Lung (tissue), 12 donors: Measurements from ENCODE around the gene RAB8B. TPM values are rescaled to one million over a fixed set of nuclear protein-coding genes. Genes with fewer than 3 reads are reported as not detected.
"Not testable (repeated sequence)": the region's sequence is repeated elsewhere in the genome, so short reads cannot be mapped to it uniquely, and the experiment has no call there.

Source experiments
- ATAC-seq: fragments of 200-7000 bp; cut with Tn5 transposase; one replicate; pipeline ENCODE4 v1.9.1; 2020; ENCODE audit warnings: moderate number of reproducible peaks; ENCODE audit not compliant: insufficient read depth, low FRiP score
- DNase-seq, 3 donors: peaks; one replicate each; pipeline ENCODE4 v3.0.0-alpha.2; 2013 to 2017
- H3K27ac ChIP-seq, 2 donors: one replicate each; pipeline ENCODE4 v1.5.1; 2013; ENCODE audit warnings: mild to moderate bottlenecking in 2 of 2, moderate library complexity in 2 of 2, control low read depth in 1 of 2, inconsistent platforms in 1 of 2, low read depth in 1 of 2, low read length in 1 of 2
- H3K27me3 ChIP-seq, 3 donors: one replicate each; pipeline ENCODE4 v1.5.1; 2013; ENCODE audit warnings: low read length in 2 of 3; ENCODE audit not compliant: control insufficient read depth in 3 of 3, insufficient read depth in 3 of 3
- H3K36me3 ChIP-seq, 4 donors: one replicate each; pipeline ENCODE4 v1.5.1; 2013; ENCODE audit warnings: low read length in 4 of 4, mild to moderate bottlenecking in 1 of 4, moderate library complexity in 1 of 4; ENCODE audit not compliant: control insufficient read depth in 4 of 4, insufficient read depth in 4 of 4
- H3K4me1 ChIP-seq, 5 donors: one replicate each; pipeline ENCODE4 v1.5.1; 2013; ENCODE audit warnings: low read length in 5 of 5, mild to moderate bottlenecking in 2 of 5, moderate library complexity in 1 of 5; ENCODE audit not compliant: control insufficient read depth in 5 of 5, insufficient read depth in 5 of 5
- H3K4me3 ChIP-seq: one replicate; pipeline ENCODE4 v1.5.1; 2013; ENCODE audit warnings: mild to moderate bottlenecking, control low read depth, moderate library complexity
- H3K9ac ChIP-seq, 2 donors: one replicate each; pipeline ENCODE4 v1.5.1; 2013; ENCODE audit warnings: low read length in 2 of 2, control low read depth in 1 of 2; ENCODE audit not compliant: insufficient read depth in 1 of 2
- H3K9me3 ChIP-seq, 4 donors: one replicate each; pipeline ENCODE4 v1.5.1; 2013; ENCODE audit warnings: low read length in 3 of 4, mild to moderate bottlenecking in 1 of 4, moderate library complexity in 1 of 4; ENCODE audit not compliant: control insufficient read depth in 4 of 4, insufficient read depth in 3 of 4
- CTCF ChIP-seq: IDR thresholded peaks from 2 replicates; pipeline ENCODE4 v1.5.1; 2012; ENCODE audit warnings: mild to moderate bottlenecking; ENCODE audit errors: control extremely low read depth, extremely low read depth
- WGBS, 2 donors: extraction: QIAGEN DNeasy Blood & Tissue Kit; methylation state at CpG; one replicate each; pipeline ENCODE4 v1.1.7; 2013; 5-methylcytosine and 5-hydroxymethylcytosine counted together
- polyA plus RNA-seq, 2 donors: library from polyadenylated mRNA; stranded (reverse); fragments of 200-250 nt; gene quantifications; one replicate each; pipeline ENCODE4 v1.2.1, GENCODE V29; 2013
- total RNA-seq, 2 donors: library from RNA; depleted of rRNA in 1 of 2; stranded (reverse); fragments of >200 nt in 1 of 2; gene quantifications; one replicate each; pipeline ENCODE4 v1.2.1, GENCODE V29; 2014 to 2021
- donor health status: control.
- donor health status: control.
- donor health status: Bipolar disorder and iron deficiency.
- donor health status: healthy.
- donor health status: DM: yes; HTN: yes; CAD: no.

The RAB8B gene
- total and polyA plus RNA-seq, 4 donors = 10.0 to 88.9 (median 35.7) TPM

- DNase-seq (peak; percentile 68 to 90 (median 89)), ATAC-seq (peak; percentile 53)
- peak overlapping the region in 1 of 2 donors; percentile 45 for H3K9ac ChIP-seq
- no peak for TF ChIP-seq CTCF
- no peak overlapping the region for H3K4me3 ChIP-seq
- H3K9me3 ChIP-seq = no peaks in the 10 kb centered on the region
- WGBS, 2 donors = 46 to 55% methylated on average over 5 of the region's 5 CpGs
- H3K36me3 ChIP-seq = no peaks in the 10 kb centered on the region
- no peaks in the 10 kb centered on the region for H3K27me3 ChIP-seq
- peak overlapping the region; percentile 24 to 81 for H3K27ac ChIP-seq
- peaks cover 8 to 43% (median 17%) of the 10 kb centered on the region in 5 donors for H3K4me1 ChIP-seq
Measured at GRCh38 chr15:63233667-63234423, 44.4 kb downstream of the RAB8B start.

- ATAC-seq (peak; percentile 73), DNase-seq (peak; percentile 71 to 96 (median 93))
- TF ChIP-seq CTCF = no peak
- WGBS, 2 donors = 30 to 33% methylated on average over 5 of the region's 5 CpGs
- Histone ChIP-seq H3K9ac (peak overlapping the region in 1 of 2 donors; percentile 77), H3K27ac (peak overlapping the region; percentile 10 to 55), H3K9me3 (no peaks in the 10 kb centered on the region), H3K36me3 (no peaks in the 10 kb centered on the region), H3K27me3 (no peaks in the 10 kb centered on the region), H3K4me3 (no peak overlapping the region), H3K4me1 (peaks cover 10 to 43% (median 17%) of the 10 kb centered on the region in 5 donors)
Measured at GRCh38 chr15:63234451-63234870, 45.1 kb downstream of the RAB8B start.

- Histone ChIP-seq H3K9me3 (no peaks in the 10 kb centered on the region), H3K4me1 (peaks cover 13 to 44% (median 26%) of the 10 kb centered on the region in 5 donors), H3K36me3 (no peaks in the 10 kb centered on the region), H3K27me3 (no peaks in the 10 kb centered on the region), H3K27ac (no peak overlapping the region), H3K4me3 (no peak overlapping the region), H3K9ac (no peak overlapping the region)
- no peak for TF ChIP-seq CTCF
- no peak for DNase-seq
- ATAC-seq = no peak
Measured at GRCh38 chr15:63236272-63236671, 46.9 kb downstream of the RAB8B start.

GRCh38 chr15:63237086-63237485 is 47.7 kb downstream of the RAB8B start:
- not testable (repeated sequence) for DNase-seq, H3K9me3 ChIP-seq, H3K9ac ChIP-seq, ATAC-seq, H3K4me3 ChIP-seq, H3K27me3 ChIP-seq, H3K36me3 ChIP-seq, H3K27ac ChIP-seq
- WGBS, 2 donors = 44 to 52% methylated on average over 1 of the region's 1 CpG
- H3K4me1 ChIP-seq = peaks cover 13 to 37% (median 26%) of the 10 kb centered on the region in 5 donors
